Measurements from ENCODE around the gene RARS2. TPM values are rescaled to one million over a fixed set of nuclear protein-coding genes. Genes with fewer than 3 reads are reported as not detected.

The RARS2 gene
- total and polyA plus RNA-seq, 2 experiments from 2014 or later, result 31.8 to 38.5 TPM

- TF ChIP-seq ZNF462 (CRISPR knock-in tag; IDR thresholded peaks at IDR 0.05), result no peak
These were observed 49.6 kb upstream of the RARS2 start (continued) for GRCh38 chr6:87639373-87639772.

- Histone ChIP-seq H3K4me1 (ENCODE audit: insufficient read depth) (peaks cover 7% of the 10 kb centered on the region), H3K27ac (ENCODE audit: low read depth) (no peak overlapping the region), H3K4me3 (no peak overlapping the region), H3K27me3 (ENCODE audit: insufficient read depth) (no peaks in the 10 kb centered on the region), H3K36me3 (ENCODE audit: insufficient read depth) (peaks cover 11% of the 10 kb centered on the region), H3K4me2 (no peak overlapping the region), H3K79me2 (replicated peaks; ENCODE audit: insufficient read depth) (no peaks in the 10 kb centered on the region), H4K20me1 (replicated peaks; ENCODE audit: insufficient read depth) (no peaks in the 10 kb centered on the region), H3F3A (replicated peaks; ENCODE audit: low read depth) (no peaks in the 10 kb centered on the region), H2AFZ (no peak overlapping the region), H3K9me2 (ENCODE audit: insufficient read depth) (no peaks in the 10 kb centered on the region)
- DNase-seq (ENCODE audit: low spot score), result no peak
- Mint-ChIP-seq H3K36me3 (ENCODE audit: low read depth) (peaks cover 40% of the 10 kb centered on the region), H3K27ac (no peak overlapping the region), H3K4me1 (peaks cover 6% of the 10 kb centered on the region; the same call in 1 of the 3 replicates), H3K9me3 (no peaks in the 10 kb centered on the region), H3K27me3 (ENCODE audit: insufficient read depth, low read depth, poor library complexity) (peaks cover 4% of the 10 kb centered on the region), H3K4me3 (no peak overlapping the region)
- ATAC-seq, result no peak
- TF ChIP-seq REST (IDR thresholded peaks at IDR 0.05; ENCODE audit: unreplicated experiment) (no peak), STAT1 (IDR thresholded peaks at IDR 0.05; ENCODE audit: unreplicated experiment) (no peak), CREB1 (CRISPR knock-in tag; IDR thresholded peaks at IDR 0.05; ENCODE audit: low read depth) (no peak), ZNF114 (CRISPR knock-in tag; IDR thresholded peaks at IDR 0.05) (no peak), CTCF (conservative IDR thresholded peaks at IDR 0.05; ENCODE audit: low read depth in 2 of 2) (no peak), ZNF331 (CRISPR knock-in tag; IDR thresholded peaks at IDR 0.05; ENCODE audit: low read depth) (no peak), JUNB (IDR thresholded peaks at IDR 0.05; ENCODE audit: unreplicated experiment) (no peak)
These were observed 47.3 kb upstream of the RARS2 start for GRCh38 chr6:87637106-87637505.
